ENCODE data around the gene PPHLN1. TPM values are rescaled to one million over a fixed set of nuclear protein-coding genes. Genes with fewer than 3 reads are reported as not detected.

Gene PPHLN1
- total RNA-seq, 1 donor from 2014 or later, result 41.8 TPM

DNA sequence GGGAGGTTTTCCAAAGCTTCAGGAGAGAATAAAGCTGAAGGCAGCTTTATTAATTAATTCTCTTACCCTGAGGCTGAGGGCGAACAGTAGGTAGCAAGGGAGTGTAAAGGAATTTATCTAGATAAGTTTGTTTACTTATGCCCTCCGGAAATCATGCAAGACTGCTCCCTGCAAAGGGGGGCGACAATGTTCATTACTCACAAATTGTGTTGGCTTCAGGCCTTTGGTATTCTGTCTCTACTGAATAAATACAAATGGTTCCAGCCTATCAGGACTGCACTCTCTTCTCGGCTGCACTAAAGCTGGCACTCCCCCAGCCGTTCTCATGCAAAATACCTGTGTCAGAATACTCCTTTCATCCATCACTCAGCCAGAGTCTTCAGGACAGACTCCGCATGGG lies 120.8 kb downstream of the PPHLN1 start:
- ATAC-seq, result no peak
- intact Hi-C loops (cut with DNase I), result no loop called here
- no peak overlapping the region for H3K27ac ChIP-seq

GRCh38 chr12:42447371-42447786 lies 121.4 kb downstream of the PPHLN1 start:
- ATAC-seq (no peak), DNase-seq (no peak)
- Histone ChIP-seq H3K36me3 (peaks cover 17% of the 10 kb centered on the region), H3K4me3 (no peak overlapping the region), H3K9me3 (no peaks in the 10 kb centered on the region), H3K4me1 (no peaks in the 10 kb centered on the region), H3K27me3 (no peaks in the 10 kb centered on the region), H3K27ac (no peak overlapping the region)
- TF ChIP-seq CTCF (IDR thresholded peaks at IDR 0.05), result no peak
- intact Hi-C loops (cut with DNase I), result no loop called here

More for the DNA sequence above, 120.8 kb downstream of the PPHLN1 start:
- Histone ChIP-seq H3K9me3 (no peaks in the 10 kb centered on the region), H3K4me3 (no peak overlapping the region), H3K36me3 (peaks cover 23% of the 10 kb centered on the region), H3K4me1 (no peaks in the 10 kb centered on the region), H3K27me3 (no peaks in the 10 kb centered on the region)
- no peak for TF ChIP-seq CTCF (IDR thresholded peaks at IDR 0.05)
- DNase-seq, result no peak

- Histone ChIP-seq H3K27ac (no peak overlapping the region), H3K9me3 (no peaks in the 10 kb centered on the region), H3K27me3 (no peaks in the 10 kb centered on the region), H3K4me1 (no peaks in the 10 kb centered on the region), H3K36me3 (peaks cover 10% of the 10 kb centered on the region), H3K4me3 (no peak overlapping the region)
- intact Hi-C loops (cut with DNase I), result no loop called here
- ATAC-seq (no peak), DNase-seq (no peak)
- TF ChIP-seq CTCF (IDR thresholded peaks at IDR 0.05), result no peak
Observed at GRCh38 chr12:42448841-42449240, 122.9 kb downstream of the PPHLN1 start.

GRCh38 chr12:42450248-42450647 lies 124.3 kb downstream of the PPHLN1 start:
- Histone ChIP-seq H3K9me3 (no peaks in the 10 kb centered on the region), H3K36me3 (peaks cover 10% of the 10 kb centered on the region), H3K4me1 (no peaks in the 10 kb centered on the region), H3K27me3 (no peaks in the 10 kb centered on the region), H3K4me3 (no peak overlapping the region), H3K27ac (no peak overlapping the region)
- ATAC-seq (no peak), DNase-seq (no peak)
- TF ChIP-seq CTCF (IDR thresholded peaks at IDR 0.05), result no peak
- intact Hi-C loops (cut with DNase I), result no loop called here

GRCh38 chr12:42458575-42458974 lies 132.6 kb downstream of the PPHLN1 start:
- intact Hi-C loops (cut with DNase I), result no loop called here
- ATAC-seq, result no peak
- no peaks in the 10 kb centered on the region for H3K4me1 ChIP-seq

More at GRCh38 chr12:42458575-42458974, 132.6 kb downstream of the PPHLN1 start:
- peaks cover 35% of the 10 kb centered on the region for H3K36me3 ChIP-seq
- H3K4me3 ChIP-seq, result no peak overlapping the region
- no peak overlapping the region for H3K27ac ChIP-seq
- H3K9me3 ChIP-seq, result no peaks in the 10 kb centered on the region
- no peak for TF ChIP-seq CTCF (IDR thresholded peaks at IDR 0.05)
- no peak for DNase-seq
- H3K27me3 ChIP-seq, result no peaks in the 10 kb centered on the region
